Stomach (tissue), 9 donors: ENCODE measurements around the gene AQP2. TPM values are rescaled to one million over a fixed set of nuclear protein-coding genes. Genes with fewer than 3 reads are reported as not detected.
A peak's percentile ranks its signal among the peaks of the same experiment; 100 is the strongest.

Experiments used
- DNase-seq, 2 donors: peaks; one replicate each; pipeline versions ENCODE4 v3.0.0 to v3.0.0-alpha.2; 2013 to 2019
- H3K27ac ChIP-seq, 5 donors: fragments of 200-600 bp in 4 of 5; sonication (generic) in 4 of 5; one replicate each; pipeline ENCODE4 v1.5.1; 2013 to 2019; ENCODE audit warnings: mild to moderate bottlenecking in 1 of 5, moderate library complexity in 1 of 5
- H3K27me3 ChIP-seq, 3 donors: fragments of 200-600 bp; sonication (generic); one replicate each; pipeline ENCODE4 v1.5.1; 2017 to 2019; ENCODE audit warnings: mixed run types in 1 of 3
- H3K36me3 ChIP-seq, 4 donors: fragments of 200-600 bp; sonication (generic); 1 replicate in 3 of 4; 2 replicates in 1 of 4; pipeline ENCODE4 v1.5.1; 2016 to 2019
- H3K4me1 ChIP-seq, 4 donors: fragments of 200-600 bp; sonication (generic); one replicate each; pipeline ENCODE4 v1.5.1; 2016 to 2019
- H3K4me3 ChIP-seq, 4 donors: fragments of 200-600 bp; sonication (generic) in 3 of 4; one replicate each; pipeline ENCODE4 v1.5.1; 2016 to 2019; ENCODE audit warnings: mild to moderate bottlenecking in 1 of 4
- H3K9me3 ChIP-seq, 4 donors: fragments of 200-600 bp; sonication (generic); one replicate each; pipeline ENCODE4 v1.5.1; 2016 to 2019
- CTCF ChIP-seq, 7 experiments: fragments of 450-650 bp in 4 of 7; fragments of 200-600 bp in 3 of 7; sonication (generic) in 3 of 7; IDR thresholded peaks; one replicate each; pipeline ENCODE4 v1.5.1; 2016 to 2019; ENCODE audit warnings: antibody characterized with exemption in 7 of 7, control low read depth in 2 of 7, mild to moderate bottlenecking in 1 of 7
- EP300 ChIP-seq: sonication (generic); formaldehyde crosslinking; IDR thresholded peaks from one replicate; pipeline ENCODE4 v1.6.1; 2017; ENCODE audit warnings: antibody characterized with exemption
- POLR2A ChIP-seq, 4 donors: fragments of 450-650 bp; IDR thresholded peaks; one replicate each; pipeline ENCODE4 v1.6.1; 2016; ENCODE audit warnings: antibody characterized with exemption in 4 of 4, control low read depth in 2 of 4, mild to moderate bottlenecking in 1 of 4, moderate library complexity in 1 of 4
- POLR2AphosphoS5 ChIP-seq, 3 donors: sonication (generic); formaldehyde crosslinking; IDR thresholded peaks; one replicate each; pipeline ENCODE4 v1.6.1; 2016; ENCODE audit warnings: antibody characterized with exemption in 3 of 3
- WGBS, 5 donors: extraction: QIAGEN DNeasy Blood & Tissue Kit in 3 of 5; methylation state at CpG; one replicate each; pipeline versions ENCODE4 v1.1.5 to v1.1.7; 2013 to 2018; 5-methylcytosine and 5-hydroxymethylcytosine counted together
- intact Hi-C: fragments of 100-400 bp; cut with DNase I; formaldehyde crosslinking; loops from one replicate; pipeline ENCODE4 v1.15.1; 2023; ENCODE audit warnings: low total_unique reads
- polyA plus RNA-seq, 3 donors: library from polyadenylated mRNA; stranded (reverse); fragments of 200-250 nt; gene quantifications; one replicate each; pipeline ENCODE4 v1.2.3, GENCODE V29; 2013
- total RNA-seq, 5 donors: library from RNA; depleted of rRNA; stranded (reverse); fragments of >200 nt; gene quantifications; one replicate each; pipeline versions ENCODE4 v1.1.0 to v1.2.3, GENCODE V29; 2014 to 2016
- donor health status: healthy with polysubstance abuse.
- donor health status: Bipolar disorder and iron deficiency.
- donor health status: healthy.

AQP2 gene
- total and polyA plus RNA-seq, 8 donors: 0.92 TPM; not detected in 7

GRCh38 chr12:49934505-49934904 is 16.0 kb upstream of the AQP2 start:
- no peak overlapping the region for H3K27ac ChIP-seq
- 88 to 96% (median 92%) methylated on average over 3 of the region's 3 CpGs for WGBS, 5 donors
- H3K4me1 ChIP-seq: peaks cover 0 to 12% (median 1%) of the 10 kb centered on the region in 4 donors
- H3K4me3 ChIP-seq: no peak overlapping the region
- TF ChIP-seq CTCF (IDR thresholded peaks at IDR 0.05) (no peak), EP300 (no peak), POLR2AphosphoS5 (IDR thresholded peaks at IDR 0.05) (no peak), POLR2A (IDR thresholded peaks at IDR 0.05) (no peak)
- H3K27me3 ChIP-seq: peaks cover 0 to 3% (median 0%) of the 10 kb centered on the region in 3 donors
- DNase-seq: no peak
- H3K36me3 ChIP-seq: no peaks in the 10 kb centered on the region
- H3K9me3 ChIP-seq: no peaks in the 10 kb centered on the region
- intact Hi-C loops: no loop called here

GRCh38 chr12:49936925-49937324 is 13.6 kb upstream of the AQP2 start:
- H3K27me3 ChIP-seq: no peaks in the 10 kb centered on the region
- H3K36me3 ChIP-seq: no peaks in the 10 kb centered on the region
- H3K4me1 ChIP-seq: peaks cover 0 to 14% (median 4%) of the 10 kb centered on the region in 4 donors
- H3K27ac ChIP-seq: no peak overlapping the region
- DNase-seq: no peak
- intact Hi-C loops: no loop called here
- H3K4me3 ChIP-seq: no peak overlapping the region
- no peaks in the 10 kb centered on the region for H3K9me3 ChIP-seq
- TF ChIP-seq POLR2A (IDR thresholded peaks at IDR 0.05): no peak
- no peak for TF ChIP-seq POLR2AphosphoS5 (IDR thresholded peaks at IDR 0.05)
- no peak for TF ChIP-seq EP300
- no peak for TF ChIP-seq CTCF (IDR thresholded peaks at IDR 0.05)
- 56 to 66% (median 58%) methylated on average over 3 of the region's 3 CpGs for WGBS, 5 donors

GRCh38 chr12:49937639-49938300 is 12.8 kb upstream of the AQP2 start:
- H3K36me3 ChIP-seq: no peaks in the 10 kb centered on the region
- DNase-seq: no peak
- H3K4me3 ChIP-seq: no peak overlapping the region
- WGBS, 5 donors: 76 to 89% (median 83%) methylated on average over 7 to 8 of the region's 8 CpGs
- no peaks in the 10 kb centered on the region for H3K27me3 ChIP-seq
- TF ChIP-seq POLR2AphosphoS5 (IDR thresholded peaks at IDR 0.05): no peak
- TF ChIP-seq CTCF (IDR thresholded peaks at IDR 0.05): no peak
- TF ChIP-seq POLR2A (IDR thresholded peaks at IDR 0.05): no peak
- no peak for TF ChIP-seq EP300
- no peaks in the 10 kb centered on the region for H3K9me3 ChIP-seq
- intact Hi-C loops: no loop called here
- H3K27ac ChIP-seq: no peak overlapping the region
- peaks cover 0 to 14% (median 5%) of the 10 kb centered on the region in 4 donors for H3K4me1 ChIP-seq

- no peak overlapping the region for H3K4me3 ChIP-seq
- peak overlapping the region in 2 of 5 donors; percentile 21 to 46 for H3K27ac ChIP-seq
- H3K36me3 ChIP-seq: no peaks in the 10 kb centered on the region
- H3K27me3 ChIP-seq: no peaks in the 10 kb centered on the region
- TF ChIP-seq CTCF (IDR thresholded peaks at IDR 0.05): no peak
- no peak for TF ChIP-seq EP300
- TF ChIP-seq POLR2A (IDR thresholded peaks at IDR 0.05): no peak
- no peak for TF ChIP-seq POLR2AphosphoS5 (IDR thresholded peaks at IDR 0.05)
- DNase-seq: no peak
- no peaks in the 10 kb centered on the region for H3K9me3 ChIP-seq
- intact Hi-C loops: no loop called here
- H3K4me1 ChIP-seq: peaks cover 0 to 14% (median 9%) of the 10 kb centered on the region in 4 donors
Measured at GRCh38 chr12:49939307-49939706, 11.2 kb upstream of the AQP2 start.
